GM12873 (cell line): ENCODE data around the gene C11orf21.

Experiments
- CTCF ChIP-seq: IDR thresholded peaks from 2 replicates; pipeline ENCODE4 v1.5.1; 2012; ENCODE audit warnings: low read depth, mild to moderate bottlenecking, moderate library complexity, low read length, control low read depth; ENCODE audit not compliant: insufficient read depth; ENCODE audit errors: missing control alignments

The C11orf21 gene

GRCh38 chr11:2256293-2256913 lies 45.3 kb downstream of the C11orf21 start:
- no peak for TF ChIP-seq CTCF

- no peak for TF ChIP-seq CTCF
Measured at GRCh38 chr11:2252018-2252417, 49.7 kb downstream of the C11orf21 start.

GRCh38 chr11:2251138-2251537 lies 50.6 kb downstream of the C11orf21 start:
- no peak for TF ChIP-seq CTCF

- TF ChIP-seq CTCF, result no peak
Measured at GRCh38 chr11:2250485-2250884, 51.2 kb downstream of the C11orf21 start.

- no peak for TF ChIP-seq CTCF
Measured at GRCh38 chr11:2250041-2250440, 51.7 kb downstream of the C11orf21 start.

GRCh38 chr11:2249189-2249916 lies 52.4 kb downstream of the C11orf21 start:
- no peak for TF ChIP-seq CTCF

- no peak for TF ChIP-seq CTCF
Measured at GRCh38 chr11:2248762-2249161, 53.0 kb downstream of the C11orf21 start.
